GM12872 (cell line): ENCODE results near the gene CYCS.

Experiments used
- TF ChIP-seq, protein P1 (sequence below): IDR thresholded peaks from 3 replicates; pipeline ENCODE4 v1.5.1; 2011; ENCODE audit warnings: low read depth, mild to moderate bottlenecking, low read length, moderate library complexity; ENCODE audit not compliant: insufficient read depth

The CYCS gene

DNA sequence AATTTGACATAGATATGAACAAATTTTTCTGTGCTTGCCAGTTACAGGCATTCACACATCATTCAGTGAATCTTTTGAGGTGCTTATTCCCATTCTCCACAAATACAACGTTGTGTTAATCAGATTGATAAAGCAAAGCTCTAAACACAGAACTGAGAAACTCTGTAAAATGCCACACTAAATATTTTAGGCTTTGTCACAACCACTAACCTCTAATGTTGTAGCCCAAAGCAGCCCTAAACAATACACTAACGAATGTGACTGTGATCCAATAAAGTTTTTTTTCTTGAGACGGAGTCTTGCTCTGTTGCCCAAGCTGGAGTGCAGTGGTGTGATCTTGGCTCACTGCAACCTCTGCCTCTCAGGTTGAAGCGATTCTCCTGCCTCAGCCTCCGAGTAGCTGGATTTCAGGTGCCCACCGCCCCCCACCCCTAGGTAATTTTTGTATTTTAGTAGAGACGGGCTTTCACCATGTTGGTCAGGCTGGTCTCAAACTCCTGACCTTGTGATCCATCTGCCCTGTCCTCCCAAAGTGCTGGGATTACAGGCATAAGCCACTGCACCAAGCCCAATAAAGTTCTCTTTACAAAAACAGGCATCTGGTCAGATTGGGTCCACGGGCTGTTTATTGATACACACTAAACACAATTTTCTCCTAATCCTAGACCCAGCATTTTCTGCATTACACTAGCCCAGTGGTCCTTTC lies 6.9 kb downstream of the CYCS start:
- TF ChIP-seq, protein P1, sequence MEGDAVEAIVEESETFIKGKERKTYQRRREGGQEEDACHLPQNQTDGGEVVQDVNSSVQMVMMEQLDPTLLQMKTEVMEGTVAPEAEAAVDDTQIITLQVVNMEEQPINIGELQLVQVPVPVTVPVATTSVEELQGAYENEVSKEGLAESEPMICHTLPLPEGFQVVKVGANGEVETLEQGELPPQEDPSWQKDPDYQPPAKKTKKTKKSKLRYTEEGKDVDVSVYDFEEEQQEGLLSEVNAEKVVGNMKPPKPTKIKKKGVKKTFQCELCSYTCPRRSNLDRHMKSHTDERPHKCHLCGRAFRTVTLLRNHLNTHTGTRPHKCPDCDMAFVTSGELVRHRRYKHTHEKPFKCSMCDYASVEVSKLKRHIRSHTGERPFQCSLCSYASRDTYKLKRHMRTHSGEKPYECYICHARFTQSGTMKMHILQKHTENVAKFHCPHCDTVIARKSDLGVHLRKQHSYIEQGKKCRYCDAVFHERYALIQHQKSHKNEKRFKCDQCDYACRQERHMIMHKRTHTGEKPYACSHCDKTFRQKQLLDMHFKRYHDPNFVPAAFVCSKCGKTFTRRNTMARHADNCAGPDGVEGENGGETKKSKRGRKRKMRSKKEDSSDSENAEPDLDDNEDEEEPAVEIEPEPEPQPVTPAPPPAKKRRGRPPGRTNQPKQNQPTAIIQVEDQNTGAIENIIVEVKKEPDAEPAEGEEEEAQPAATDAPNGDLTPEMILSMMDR, result no peak

DNA sequence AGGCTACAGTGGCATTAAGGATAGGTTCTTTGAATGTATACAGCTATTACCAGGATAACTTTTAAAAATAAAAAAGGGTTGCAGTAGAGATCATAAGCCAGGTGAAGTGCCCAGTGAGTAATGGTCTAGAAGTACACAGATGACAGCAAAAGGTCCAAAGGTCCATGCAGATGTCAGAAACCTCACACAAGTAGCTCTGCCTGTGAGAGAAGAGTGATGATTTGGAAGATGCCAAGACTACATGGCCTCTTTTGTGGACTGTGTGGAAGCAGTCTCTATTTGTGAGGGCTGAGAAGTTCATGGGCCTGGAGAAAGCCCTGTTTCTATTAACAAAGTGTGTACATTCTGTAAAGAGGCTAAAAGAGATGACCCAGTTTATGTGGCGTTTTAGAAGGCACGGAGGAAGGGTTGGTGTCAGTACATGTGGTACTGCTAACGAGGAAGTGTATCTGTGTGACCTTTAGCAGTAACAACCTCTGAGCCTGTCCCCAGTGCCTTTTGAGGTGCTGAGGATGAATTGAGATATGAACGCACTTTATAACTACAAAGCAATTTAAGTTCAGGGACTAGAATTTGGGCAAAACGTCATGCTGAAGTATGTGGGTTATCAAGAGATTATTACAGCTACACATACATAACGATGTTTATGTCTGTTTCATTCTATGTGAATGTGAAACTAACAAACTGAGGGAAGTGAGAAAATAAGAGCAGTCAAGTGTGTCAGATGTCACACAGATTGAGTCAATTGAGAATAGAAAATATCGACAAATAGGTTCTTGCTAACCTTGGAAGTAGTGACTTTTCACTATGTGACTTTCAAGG lies 7.6 kb downstream of the CYCS start:
- TF ChIP-seq, protein P1, result no peak

DNA sequence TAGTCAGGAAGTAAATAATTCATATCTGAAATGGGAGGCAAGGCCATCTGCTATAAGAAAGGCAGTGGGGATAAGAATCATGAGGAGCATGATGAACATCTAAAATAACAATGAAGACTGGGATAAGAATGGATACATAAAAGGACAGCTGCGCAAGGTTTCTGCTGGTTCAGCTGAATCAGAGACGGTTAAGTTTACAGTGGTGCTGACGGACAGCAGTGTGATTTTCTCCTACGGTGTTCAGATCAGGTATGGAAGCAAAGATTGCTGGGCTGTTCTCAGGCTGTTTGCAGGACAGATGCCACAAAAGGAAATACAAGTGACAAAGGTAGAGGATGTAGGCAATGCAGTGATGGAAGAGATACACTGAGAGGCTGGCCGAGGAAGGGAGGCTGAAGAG lies 8.4 kb downstream of the CYCS start:
- TF ChIP-seq, protein P1, result no peak

DNA sequence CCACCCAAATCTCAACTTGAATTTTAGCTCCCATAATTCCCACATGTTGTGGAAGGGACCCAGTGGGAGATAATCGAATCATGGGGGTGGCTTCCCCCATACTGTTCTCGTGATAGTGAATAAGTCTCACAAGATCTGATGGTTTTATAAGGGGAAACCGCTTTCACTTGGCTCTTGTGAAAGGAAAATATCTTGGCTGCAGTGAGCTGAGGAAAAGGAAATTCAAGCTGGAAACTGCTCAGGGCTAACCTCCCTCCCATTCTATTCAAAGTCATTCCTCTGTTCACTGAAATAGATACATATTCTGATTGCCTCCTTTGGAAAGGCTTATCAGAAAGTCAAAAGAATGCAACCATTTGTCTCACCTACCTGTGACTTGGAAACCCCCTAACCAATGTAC lies 15.8 kb downstream of the CYCS start:
- TF ChIP-seq, protein P1, result no peak

DNA sequence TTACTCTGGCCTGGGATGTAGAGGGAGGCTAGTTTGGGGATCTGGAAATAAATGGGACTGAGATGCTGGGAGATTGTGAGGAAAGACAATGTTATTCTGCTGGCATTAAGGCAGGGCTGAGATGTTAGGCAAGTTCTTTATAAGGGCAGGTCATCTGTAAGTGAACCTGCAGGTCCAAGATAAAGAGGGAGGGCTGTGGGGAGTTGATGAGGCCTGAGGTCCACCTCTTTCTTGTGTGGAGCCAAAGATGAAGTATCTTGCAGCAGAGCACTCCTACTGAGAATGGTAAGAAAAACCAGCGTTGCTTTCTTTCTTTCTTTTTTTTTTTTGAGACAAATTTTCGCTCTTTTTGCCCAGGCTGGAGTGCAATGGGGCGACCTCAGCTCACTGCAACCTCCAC lies 19.1 kb downstream of the CYCS start:
- TF ChIP-seq, protein P1, result no peak

DNA sequence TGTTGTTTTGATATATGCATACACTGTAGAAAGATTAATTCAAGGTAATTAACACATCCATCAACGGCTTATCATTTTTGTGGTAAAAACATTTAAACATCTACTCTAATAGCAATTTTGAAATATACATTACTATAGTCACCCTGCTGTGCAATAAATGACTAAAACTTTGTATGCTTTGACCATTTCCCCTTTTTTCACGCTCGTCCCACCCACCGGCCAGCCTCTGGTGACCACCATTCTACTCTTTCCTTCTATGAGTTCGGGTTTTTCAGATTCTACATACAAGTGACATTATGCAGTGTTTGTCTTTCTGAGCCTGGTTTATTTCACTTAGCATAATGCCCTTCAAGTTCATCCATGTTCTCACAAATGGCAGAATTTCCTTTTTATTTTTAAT lies 21.3 kb downstream of the CYCS start:
- TF ChIP-seq, protein P1, result no peak

DNA sequence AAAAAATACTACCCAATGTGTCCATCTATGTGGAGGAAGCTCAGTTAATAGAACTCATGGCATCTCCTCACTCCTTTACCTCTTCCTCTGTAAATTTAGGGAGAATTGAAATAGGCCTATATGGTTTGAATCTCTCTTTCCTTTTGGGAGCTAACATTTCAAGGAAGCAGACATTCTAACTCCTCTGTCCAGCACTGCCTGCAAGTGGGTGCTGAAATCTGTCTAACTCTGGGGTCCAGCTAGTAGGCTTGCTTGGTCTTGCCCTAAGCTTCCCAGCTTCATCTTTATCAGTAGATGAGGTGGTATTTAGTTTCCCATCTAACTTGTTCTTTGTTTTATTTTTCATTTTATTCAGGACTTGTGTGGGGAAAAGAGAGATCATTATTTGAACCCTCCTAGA lies 23.2 kb downstream of the CYCS start:
- TF ChIP-seq, protein P1, result no peak
